Endothelial cell of umbilical vein (primary cell): ENCODE data around the gene COX4I1. TPM values are rescaled to one million over a fixed set of nuclear protein-coding genes. Genes with fewer than 3 reads are reported as not detected.

ENCODE experiments used
- BruUV-seq: library from RNA; stranded (reverse); fragments of 400-500 nt; replicated peaks from 2 replicates; lab custom pipeline; 2021; lab: Mats Ljungman, UMichigan
- CTCF ChIA-PET: fragments of 300-600, 350-600 bp; sonication (Branson Sonifier 250); formaldehyde crosslinking; loops from one replicate; lab custom pipeline; 2021; ENCODE audit warnings: antibody characterized with exemption, inconsistent platforms; lab: Charles Lee
- POLR2A ChIA-PET: fragments of 300-600, 350-600 bp; sonication (Branson Sonifier 250); formaldehyde crosslinking; loops from one replicate; lab custom pipeline; 2021; ENCODE audit warnings: antibody characterized with exemption, inconsistent platforms; lab: Charles Lee
- DNase-seq: peaks from one replicate; pipeline ENCODE4 v3.0.0-alpha.2; 2011; ENCODE audit warnings: low read depth, low spot score
- FAIRE-seq: peaks from 2 replicates; lab custom pipeline; 2011; peaks lifted over from hg19 to GRCh38; lab: Jason Lieb, UNC
- H2AFZ ChIP-seq: 2 replicates; pipeline ENCODE4 v1.6.0; 2012; ENCODE audit warnings: low read depth, low read length, control low read depth, inconsistent platforms
- H3K27ac ChIP-seq: 2 replicates; pipeline ENCODE4 v1.5.1; 2011; ENCODE audit warnings: low read depth, mild to moderate bottlenecking, control low read depth, low read length, moderate library complexity; ENCODE audit not compliant: insufficient read depth
- H3K27me3 ChIP-seq, 2 experiments: 2 replicates each; pipeline versions ENCODE4 v1.6.0 to v1.6.1; 2011; ENCODE audit warnings: low read length in 2 of 2, mixed read lengths in 1 of 2; ENCODE audit not compliant: control insufficient read depth in 2 of 2, insufficient read depth in 2 of 2
- H3K36me3 ChIP-seq, 2 experiments: 2 replicates in 1 of 2; 3 replicates in 1 of 2; pipeline ENCODE4 v1.5.1; 2011; ENCODE audit warnings: low read length in 2 of 2, mild to moderate bottlenecking in 1 of 2, moderate library complexity in 1 of 2; ENCODE audit not compliant: control insufficient read depth in 2 of 2, insufficient read depth in 2 of 2; ENCODE audit errors: extremely low read depth in 1 of 2
- H3K4me1 ChIP-seq: 3 replicates; pipeline ENCODE4 v1.5.1; 2011; ENCODE audit warnings: mild to moderate bottlenecking, low read length; ENCODE audit not compliant: control insufficient read depth, insufficient read depth; ENCODE audit errors: extremely low read depth
- H3K4me2 ChIP-seq: 2 replicates; pipeline ENCODE4 v1.6.1; 2011; ENCODE audit warnings: low read length, control low read depth, mixed read lengths; ENCODE audit not compliant: insufficient read depth
- H3K4me3 ChIP-seq, 3 experiments: fragments of 200-600 bp in 1 of 3; sonication (generic), shearing (Covaris generic) in 1 of 3; replicated peaks in 1 of 3; 2 replicates each; pipeline ENCODE4 v1.5.1; 2011 to 2016; ENCODE audit warnings: control low read depth in 3 of 3, low read length in 3 of 3, mild to moderate bottlenecking in 2 of 3, inconsistent platforms in 1 of 3, low read depth in 1 of 3, moderate library complexity in 1 of 3; ENCODE audit not compliant: insufficient read depth in 1 of 3
- H3K79me2 ChIP-seq: 2 replicates; pipeline ENCODE4 v1.6.0; 2012; ENCODE audit warnings: low read length, inconsistent platforms; ENCODE audit not compliant: control insufficient read depth, insufficient read depth
- H3K9ac ChIP-seq: replicated peaks from 2 replicates; pipeline ENCODE3; 2011; ENCODE audit warnings: low read length, control low read depth; ENCODE audit not compliant: insufficient read depth; ENCODE audit errors: extremely low read depth
- H3K9me1 ChIP-seq: replicated peaks from 3 replicates; pipeline ENCODE4 v1.6.0; 2011; ENCODE audit warnings: mild to moderate bottlenecking, low read length; ENCODE audit not compliant: control insufficient read depth, insufficient read depth; ENCODE audit errors: extremely low read depth
- H3K9me3 ChIP-seq: replicated peaks from 2 replicates; pipeline ENCODE4 v1.5.1; 2012; ENCODE audit warnings: low read length, inconsistent platforms; ENCODE audit not compliant: control insufficient read depth, insufficient read depth
- H4K20me1 ChIP-seq: replicated peaks from 2 replicates; pipeline ENCODE3; 2011; ENCODE audit warnings: mild to moderate bottlenecking, low read length; ENCODE audit not compliant: control insufficient read depth, insufficient read depth; ENCODE audit errors: extremely low read depth
- CTCF ChIP-seq, 2 donors: IDR thresholded peaks; 1 replicate in 1 of 2; 2 replicates in 1 of 2; pipeline ENCODE4 v1.5.1; 2011; ENCODE audit warnings: low read length in 2 of 2, mild to moderate bottlenecking in 2 of 2, moderate library complexity in 2 of 2, control low read depth in 1 of 2, inconsistent platforms in 1 of 2, low read depth in 1 of 2; ENCODE audit not compliant: insufficient read depth in 1 of 2; ENCODE audit errors: extremely low read depth in 1 of 2
- EZH2 ChIP-seq: IDR thresholded peaks from 2 replicates; pipeline ENCODE4 v1.6.1; 2012; ENCODE audit warnings: borderline replicate concordance, low read depth, mild to moderate bottlenecking, moderate library complexity, low read length, inconsistent platforms; ENCODE audit not compliant: severe bottlenecking
- FOS ChIP-seq: IDR thresholded peaks from 2 replicates; pipeline ENCODE4 v1.6.1; 2011; ENCODE audit warnings: mild to moderate bottlenecking, low read length, moderate library complexity, borderline replicate concordance; ENCODE audit not compliant: insufficient read depth
- GATA2 ChIP-seq: IDR thresholded peaks from 2 replicates; pipeline ENCODE4 v1.7.0; 2011; ENCODE audit warnings: low read depth, mild to moderate bottlenecking, moderate library complexity, mixed read lengths, low read length; ENCODE audit not compliant: insufficient read length, insufficient read depth
- JUN ChIP-seq: IDR thresholded peaks from 2 replicates; pipeline ENCODE4 v1.6.1; 2011; ENCODE audit warnings: borderline replicate concordance, low read depth; ENCODE audit not compliant: insufficient read length, insufficient read depth
- MAX ChIP-seq: IDR thresholded peaks from 2 replicates; pipeline ENCODE4 v1.6.1; 2011; ENCODE audit not compliant: insufficient read depth, insufficient read length
- MYC ChIP-seq: IDR thresholded peaks from one replicate; pipeline ENCODE4 v1.6.1; 2011; ENCODE audit warnings: mild to moderate bottlenecking, low read depth, low read length
- POLR2A ChIP-seq: IDR thresholded peaks from 2 replicates; pipeline ENCODE4 v1.6.1; 2012; ENCODE audit warnings: low read depth, mild to moderate bottlenecking, control low read depth, low read length
- POLR2AphosphoS5 ChIP-seq: IDR thresholded peaks from 2 replicates; pipeline ENCODE4 v1.6.1; 2012; ENCODE audit warnings: low read depth, mild to moderate bottlenecking, control low read depth, low read length, moderate library complexity; ENCODE audit not compliant: insufficient read depth
- dilution Hi-C: fragments of 300-500 bp; cut with MboI; formaldehyde crosslinking; loops from one replicate; pipeline ENCODE4 v1.15.0; 2019; ENCODE audit warnings: low sequenced_read_pairs; ENCODE audit not compliant: extremely low pct_ligation_motif_present
- intact Hi-C: fragments of 100-400 bp; cut with micrococcal nuclease; formaldehyde crosslinking; loops from one replicate; pipeline ENCODE4 v1.10.0; 2022
- polyA plus RNA-seq, 4 experiments: library from polyadenylated mRNA; depleted of rRNA in 3 of 4; stranded (reverse) in 3 of 4; unstranded in 1 of 4; fragments of >200 nt; gene quantifications; 2 replicates each; pipeline versions ENCODE4 v1.2.1 to v1.2.3, GENCODE V29; 2011 to 2012; ENCODE audit warnings: missing spikeins in 1 of 4
- total RNA-seq: library from RNA; stranded (reverse); gene quantifications from 2 replicates; pipeline ENCODE4 v1.2.3, GENCODE V29; 2021

COX4I1 gene
- total and polyA plus RNA-seq, 2 donors (not counting 3 experiments of a cell fraction or from before 2014, with no cell fraction given): 560 to 953 TPM

- H4K20me1 ChIP-seq: no peaks in the 10 kb centered on the region
- dilution Hi-C loops (no loop called here), intact Hi-C loops (no loop called here)
- H3K9me1 ChIP-seq: no peaks in the 10 kb centered on the region
- TF ChIP-seq MYC: no peak
- no peak for TF ChIP-seq MAX
- no peak for TF ChIP-seq FOS
- no peak for TF ChIP-seq CTCF (IDR thresholded peaks at IDR 0.05; ENCODE audit: extremely low read depth in 1 of 2, insufficient read depth in 1 of 2, low read depth in 1 of 2, low read length in 2 of 2)
- TF ChIP-seq EZH2: no peak
- no peak for TF ChIP-seq POLR2AphosphoS5
- no peak for TF ChIP-seq JUN
- TF ChIP-seq POLR2A: no peak
- no peak for TF ChIP-seq GATA2
- no peak overlapping the region for H2AFZ ChIP-seq
- ChIA-PET POLR2A (no interaction called here), CTCF (interaction anchor here (1.0 to 1.2 kb wide), 3 partner anchors 16 to 213 kb away, joined by 4 to 5 read pairs (median 4); no protein-coding TSS in a partner anchor)
- no peak overlapping the region for H3K27ac ChIP-seq
- H3K9ac ChIP-seq: no peak overlapping the region
- no peak for DNase-seq
- H3K79me2 ChIP-seq: peaks cover 45% of the 10 kb centered on the region
- no peak for FAIRE-seq
- no peak overlapping the region for H3K4me3 ChIP-seq
- no peaks in the 10 kb centered on the region for H3K27me3 ChIP-seq
- H3K36me3 ChIP-seq: peaks cover 24 to 40% of the 10 kb centered on the region in 2 experiments
- no peaks in the 10 kb centered on the region for H3K9me3 ChIP-seq
- no TSS peak for BruUV-seq
- H3K4me2 ChIP-seq: no peak overlapping the region
- H3K4me1 ChIP-seq: peaks cover 10% of the 10 kb centered on the region
Measured at GRCh38 chr16:85803570-85803969, 4.1 kb downstream of the COX4I1 start.
